GM21723 (cell line): ENCODE measurements around the gene ADD1.

ENCODE experiments used
- ATAC-seq: cut with Tn5 transposase; IDR thresholded peaks from one replicate; pipeline ENCODE4 v1.9.1; 2021; ENCODE audit warnings: mild to moderate bottlenecking, moderate library complexity; ENCODE audit not compliant: unreplicated experiment

Gene ADD1

DNA sequence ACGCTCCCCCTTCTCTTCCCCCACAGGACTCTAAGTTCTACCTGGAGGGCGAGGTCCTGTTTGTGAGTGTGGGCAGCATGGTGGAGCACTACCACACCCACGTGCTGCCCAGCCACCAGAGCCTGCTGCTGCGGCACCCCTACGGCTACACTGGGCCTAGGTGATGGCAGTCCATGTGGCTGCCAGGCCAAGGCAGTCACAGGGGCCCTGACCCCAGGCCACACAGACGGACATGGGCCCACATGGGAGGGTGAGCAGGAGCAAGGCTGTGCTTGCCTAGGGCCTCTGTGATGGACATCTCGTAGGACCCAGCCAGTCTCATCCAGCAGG, 10.0 kb upstream of the ADD1 start:
- no peak for ATAC-seq

- no peak for ATAC-seq
These were observed 9.4 kb upstream of the ADD1 start for GRCh38 chr4:2834001-2834921.

DNA sequence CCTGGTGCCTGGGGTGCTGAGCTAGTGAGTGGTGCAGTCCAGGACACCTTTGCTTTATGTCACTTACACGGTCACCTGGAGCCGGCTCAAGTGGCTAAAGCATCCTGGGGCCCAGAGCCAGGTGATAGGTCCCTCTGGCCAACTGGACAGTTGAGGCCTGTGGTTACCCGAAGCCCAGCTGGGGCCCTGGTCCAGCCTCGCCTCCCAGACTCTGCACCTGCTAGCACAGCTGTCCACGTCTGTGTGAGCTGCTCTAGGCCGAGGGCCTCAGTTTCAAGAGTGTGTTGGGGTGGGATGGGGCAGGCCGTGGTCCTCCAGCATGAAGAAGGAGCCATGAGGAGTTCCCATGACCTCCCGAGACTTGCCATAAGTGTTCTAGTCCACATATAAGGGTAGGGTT, 7.7 kb upstream of the ADD1 start:
- ATAC-seq, result no peak

- ATAC-seq, result no peak
These were observed 7.2 kb upstream of the ADD1 start for GRCh38 chr4:2836391-2836859.

DNA sequence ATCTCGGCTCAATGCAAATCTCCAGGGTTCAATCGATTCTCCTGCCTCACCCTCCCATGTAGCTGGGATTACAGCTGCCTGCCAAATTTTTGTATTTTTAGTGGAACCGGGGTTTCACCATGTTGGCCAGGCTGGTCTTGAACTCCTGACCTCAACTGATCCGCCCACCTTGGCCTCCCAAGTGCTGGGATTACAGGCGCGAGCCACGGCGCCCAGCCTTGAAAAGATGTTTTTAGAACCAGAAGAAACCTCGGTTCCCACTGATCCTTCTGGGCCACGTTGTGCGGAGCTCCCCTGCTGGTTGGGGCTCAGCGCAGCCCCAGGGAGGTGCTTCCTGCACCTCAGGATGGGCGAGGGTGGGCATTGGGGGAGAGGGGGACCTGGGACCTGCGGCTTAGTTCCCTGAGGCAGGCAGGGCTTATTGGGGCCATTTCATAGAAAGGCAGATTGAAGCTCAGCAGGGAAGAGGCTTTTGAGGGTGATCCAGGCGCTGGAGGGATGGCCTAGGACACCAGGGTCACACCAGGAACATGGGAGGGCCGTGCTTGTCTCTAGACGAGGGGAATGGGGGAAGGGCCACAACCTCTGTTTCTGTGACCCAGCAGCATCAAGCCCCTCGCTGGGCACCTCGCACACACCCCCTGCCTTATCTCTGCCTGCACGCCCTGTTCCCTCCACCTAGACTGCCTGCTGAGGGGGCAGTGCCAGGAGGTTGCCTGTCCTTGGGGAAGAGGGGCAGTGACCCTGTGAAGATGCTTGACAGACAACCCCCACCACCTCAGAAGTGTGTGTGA, 6.3 kb upstream of the ADD1 start:
- no peak for ATAC-seq

DNA sequence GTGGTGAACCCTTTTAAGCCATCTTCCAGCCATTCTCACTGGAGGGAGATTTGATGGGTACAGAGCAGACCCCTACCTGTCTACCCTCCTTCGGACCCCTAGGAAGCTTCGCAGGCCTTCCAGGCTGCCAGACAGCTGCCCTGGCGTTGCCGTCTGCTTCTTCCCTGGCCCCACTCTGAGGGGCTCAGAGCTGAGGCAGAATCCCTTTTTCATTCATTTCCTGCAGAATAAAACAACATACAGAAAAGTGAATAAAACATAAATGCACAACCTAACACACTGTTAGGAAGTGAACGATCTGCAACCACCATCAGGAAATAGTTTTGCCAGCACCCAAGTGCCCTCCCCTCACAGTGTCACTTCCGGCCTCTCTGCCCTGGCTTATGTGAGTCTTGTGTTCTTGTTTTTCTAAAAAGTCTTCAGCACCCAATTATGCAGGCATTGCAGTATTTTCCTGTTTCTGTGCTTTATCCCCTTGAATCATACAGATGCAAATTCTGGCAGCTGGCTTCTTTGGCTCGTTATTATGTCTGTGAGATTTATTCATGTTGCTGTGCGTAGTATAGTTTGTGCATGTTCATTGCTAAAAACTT, 5.6 kb upstream of the ADD1 start:
- ATAC-seq, result no peak

GRCh38 chr4:2839060-2839459, 4.6 kb upstream of the ADD1 start:
- no peak for ATAC-seq

DNA sequence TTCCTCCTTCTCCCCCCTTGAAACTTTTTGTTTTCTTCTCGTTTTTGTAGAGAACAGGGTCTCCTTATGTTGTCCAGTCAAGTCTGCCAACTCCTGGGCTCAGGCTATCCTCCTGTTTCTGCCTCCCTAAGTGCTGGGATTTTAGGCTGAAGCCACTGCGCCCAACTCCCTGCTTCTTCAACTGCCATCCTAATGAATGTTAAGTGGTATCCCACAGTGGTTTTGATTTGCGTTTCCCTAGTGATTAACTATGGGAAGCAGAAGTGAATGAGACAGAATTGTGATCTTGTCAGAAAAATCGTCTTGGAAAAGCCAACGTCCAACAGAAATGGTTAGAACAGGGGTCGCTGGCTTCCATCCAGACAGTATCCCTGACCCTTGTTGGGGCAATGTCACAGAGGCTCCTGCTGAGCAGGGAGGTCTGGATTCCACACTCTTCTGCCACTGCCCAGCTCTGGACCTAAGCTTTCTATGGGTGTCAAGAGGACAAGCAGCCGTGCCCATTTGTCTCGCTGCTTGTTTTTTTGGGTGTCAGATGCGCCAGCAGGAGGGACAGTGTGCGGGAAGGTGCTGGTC, 869 bp upstream of the ADD1 start:
- ATAC-seq, result no peak

DNA sequence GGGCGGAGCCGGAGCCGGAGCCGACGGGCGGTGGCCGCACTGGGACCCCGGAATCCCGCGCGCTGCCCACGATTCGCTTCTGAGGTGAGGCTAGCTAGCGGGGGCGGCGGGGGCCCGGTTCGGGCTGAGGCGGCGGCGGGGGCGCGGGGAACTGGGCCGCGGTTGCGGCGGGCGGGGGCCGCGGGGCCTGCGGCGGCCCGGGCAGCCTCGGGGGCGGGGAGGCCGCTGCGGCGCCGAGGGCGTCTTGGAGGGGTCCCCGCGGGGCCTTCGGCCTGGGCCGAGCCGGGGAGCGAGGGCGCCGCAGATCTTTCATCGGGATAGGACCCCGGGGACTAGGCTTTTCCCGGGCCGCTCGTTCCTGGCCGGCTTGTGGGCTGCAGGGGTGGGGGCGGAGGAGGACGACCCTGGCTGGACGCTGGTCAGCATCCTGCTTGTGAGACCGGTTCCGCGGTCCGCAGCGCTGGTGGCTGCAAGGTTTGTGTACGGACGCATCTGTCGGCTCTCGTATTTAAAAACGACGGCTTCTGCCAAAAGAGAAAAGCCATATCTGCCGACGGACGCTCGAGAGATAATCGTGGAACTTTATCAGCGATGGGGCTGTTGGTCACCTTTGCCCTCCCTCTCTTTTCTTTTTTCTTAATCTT, 419 bp downstream of the ADD1 start:
- ATAC-seq, result peak; percentile 19

DNA sequence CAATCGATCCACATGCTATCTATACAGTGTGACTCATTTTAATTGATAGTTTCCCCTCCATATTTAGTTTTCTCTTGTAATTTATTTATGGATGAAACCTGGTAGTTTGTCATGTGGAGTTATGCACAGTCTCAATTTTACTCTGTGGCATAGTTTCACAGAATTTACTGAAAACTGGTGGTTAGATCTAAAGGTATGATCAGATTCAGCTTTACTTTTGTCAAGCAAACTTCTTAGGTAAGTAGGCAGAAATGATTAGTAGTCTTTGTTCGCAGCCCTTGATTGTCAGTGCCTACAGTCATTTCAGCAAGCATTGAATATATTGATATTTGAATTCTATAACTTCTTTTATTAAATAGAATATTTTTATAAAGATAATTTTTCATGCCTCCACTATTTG, 2.5 kb downstream of the ADD1 start:
- ATAC-seq, result no peak

GRCh38 chr4:2847302-2847871, 3.7 kb downstream of the ADD1 start:
- no peak for ATAC-seq

- ATAC-seq, result no peak
These were observed 4.8 kb downstream of the ADD1 start for GRCh38 chr4:2848449-2848848.

- no peak for ATAC-seq
These were observed 5.9 kb downstream of the ADD1 start for GRCh38 chr4:2849267-2850152.

GRCh38 chr4:2850966-2851798, 7.5 kb downstream of the ADD1 start:
- no peak for ATAC-seq

DNA sequence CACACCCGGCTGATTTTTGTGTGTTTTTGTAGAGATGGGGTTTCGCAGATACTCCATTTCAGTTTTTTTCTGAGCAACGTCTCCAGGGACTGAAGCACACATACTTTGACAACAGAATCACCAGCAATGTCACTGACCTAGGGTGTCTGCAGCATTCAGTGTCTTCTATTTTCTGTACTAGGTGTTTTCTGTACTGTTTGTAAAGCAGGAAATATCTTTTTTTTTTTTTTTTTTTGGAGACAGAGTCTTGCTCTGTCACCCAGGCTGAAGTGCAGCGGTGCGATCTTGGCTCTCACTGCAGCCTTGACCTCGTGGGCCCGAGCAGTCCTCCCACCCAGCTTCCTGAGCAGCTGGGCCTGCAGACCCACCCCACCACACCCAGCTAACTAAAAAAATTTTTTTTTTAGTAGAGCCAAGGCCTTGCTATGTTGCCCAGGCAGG, 8.9 kb downstream of the ADD1 start:
- ATAC-seq, result no peak

GRCh38 chr4:2855584-2855983, 11.9 kb downstream of the ADD1 start:
- no peak for ATAC-seq

DNA sequence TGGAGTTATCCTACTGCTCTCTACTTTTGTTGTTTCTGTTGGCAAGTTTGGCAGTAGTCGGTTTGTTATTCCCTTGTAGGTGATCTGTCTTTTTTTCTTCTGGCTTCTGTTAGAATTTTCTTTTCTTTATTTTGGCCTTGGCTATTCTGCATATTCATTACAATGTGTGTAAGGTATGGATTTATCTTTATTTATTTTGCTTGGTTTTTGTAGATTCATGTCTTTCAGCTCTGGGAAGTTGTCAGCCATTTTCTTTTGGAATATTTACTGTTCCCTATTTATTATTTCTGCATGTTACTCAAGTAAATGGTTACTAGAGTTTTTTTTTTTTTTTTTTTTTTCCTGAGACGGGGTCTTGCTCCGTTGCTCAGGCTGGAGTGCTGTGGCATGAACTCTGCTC, 12.6 kb downstream of the ADD1 start:
- no peak for ATAC-seq

GRCh38 chr4:2857349-2857927, 13.8 kb downstream of the ADD1 start:
- no peak for ATAC-seq
